ENCODE data around the gene CNN1. TPM values are rescaled to one million over a fixed set of nuclear protein-coding genes. Genes with fewer than 3 reads are reported as not detected.

Gene CNN1
- total and polyA plus RNA-seq, 2 of the 13 experiments (the other 11 are each of a cell fraction or from before 2014, with no cell fraction given): 0.70 to 1.1 TPM

DNA sequence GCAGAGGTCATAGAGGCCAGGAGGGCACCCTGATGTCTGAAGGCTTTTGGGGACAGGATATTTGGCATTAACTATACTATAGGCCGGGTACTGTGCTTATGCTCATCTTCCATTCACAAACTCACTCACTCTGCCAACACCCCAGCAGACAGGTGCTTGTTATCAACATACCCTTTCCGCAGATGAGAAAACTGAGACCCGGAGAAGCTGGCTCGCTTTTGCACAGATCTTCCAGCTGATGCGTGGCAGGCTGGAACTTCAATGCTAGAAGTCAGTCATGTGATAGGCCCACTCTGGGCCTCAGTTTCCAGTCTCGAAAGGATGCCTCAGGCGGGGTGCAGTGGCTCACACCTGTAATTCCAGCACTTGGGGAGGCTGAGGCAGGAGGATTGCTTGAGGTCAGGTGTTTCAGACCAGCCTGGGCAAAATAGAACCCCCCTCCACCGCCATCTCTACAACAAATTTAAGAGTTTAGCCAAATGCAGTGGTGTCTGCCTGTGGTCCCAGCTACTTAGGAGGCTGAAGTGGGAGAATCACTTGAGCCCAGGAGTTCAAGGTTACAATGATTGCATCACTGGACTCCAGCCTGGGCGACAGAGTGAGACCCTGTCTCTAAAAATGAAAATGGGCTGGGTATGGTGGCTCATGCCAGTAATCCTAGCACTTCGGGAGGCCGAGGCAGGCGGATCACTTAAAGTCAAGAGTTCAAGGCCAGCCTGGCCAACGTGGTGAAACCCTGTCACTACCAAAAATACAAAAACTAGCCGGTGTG lies 9.5 kb downstream of the CNN1 start (continued):
- TF ChIP-seq SRF (IDR thresholded peaks at IDR 0.05; ENCODE audit: low read depth, low read length): no peak
- TF ChIP-seq RBM22 (optimal IDR thresholded peaks at IDR 0.05; ENCODE audit: low read length): no peak
- no peak for TF ChIP-seq ZFP37 (CRISPR knock-in tag; IDR thresholded peaks at IDR 0.05; ENCODE audit: borderline replicate concordance)
- no peak for TF ChIP-seq ZNF329 (CRISPR knock-in tag; IDR thresholded peaks at IDR 0.05; ENCODE audit: low read depth)
- TF ChIP-seq ZNF567 (CRISPR knock-in tag; IDR thresholded peaks at IDR 0.05; ENCODE audit: borderline replicate concordance): no peak
- no peak for TF ChIP-seq ZNF788 (CRISPR knock-in tag; IDR thresholded peaks at IDR 0.05; ENCODE audit: borderline replicate concordance)
- TF ChIP-seq SIX1 (CRISPR knock-in tag; IDR thresholded peaks at IDR 0.05; ENCODE audit: borderline replicate concordance): no peak
- TF ChIP-seq, protein P1, sequence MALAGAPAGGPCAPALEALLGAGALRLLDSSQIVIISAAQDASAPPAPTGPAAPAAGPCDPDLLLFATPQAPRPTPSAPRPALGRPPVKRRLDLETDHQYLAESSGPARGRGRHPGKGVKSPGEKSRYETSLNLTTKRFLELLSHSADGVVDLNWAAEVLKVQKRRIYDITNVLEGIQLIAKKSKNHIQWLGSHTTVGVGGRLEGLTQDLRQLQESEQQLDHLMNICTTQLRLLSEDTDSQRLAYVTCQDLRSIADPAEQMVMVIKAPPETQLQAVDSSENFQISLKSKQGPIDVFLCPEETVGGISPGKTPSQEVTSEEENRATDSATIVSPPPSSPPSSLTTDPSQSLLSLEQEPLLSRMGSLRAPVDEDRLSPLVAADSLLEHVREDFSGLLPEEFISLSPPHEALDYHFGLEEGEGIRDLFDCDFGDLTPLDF (CRISPR knock-in tag; IDR thresholded peaks at IDR 0.05): no peak
- TF ChIP-seq, protein P2, sequence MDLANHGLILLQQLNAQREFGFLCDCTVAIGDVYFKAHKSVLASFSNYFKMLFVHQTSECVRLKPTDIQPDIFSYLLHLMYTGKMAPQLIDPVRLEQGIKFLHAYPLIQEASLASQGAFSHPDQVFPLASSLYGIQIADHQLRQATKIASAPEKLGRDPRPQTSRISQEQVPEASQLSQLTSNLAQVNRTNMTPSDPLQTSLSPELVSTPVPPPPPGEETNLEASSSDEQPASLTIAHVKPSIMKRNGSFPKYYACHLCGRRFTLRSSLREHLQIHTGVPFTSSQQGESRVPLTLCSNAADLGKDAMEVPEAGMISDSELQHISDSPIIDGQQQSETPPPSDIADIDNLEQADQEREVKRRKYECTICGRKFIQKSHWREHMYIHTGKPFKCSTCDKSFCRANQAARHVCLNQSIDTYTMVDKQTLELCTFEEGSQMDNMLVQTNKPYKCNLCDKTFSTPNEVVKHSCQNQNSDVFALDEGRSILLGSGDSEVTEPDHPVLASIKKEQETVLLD (CRISPR knock-in tag; IDR thresholded peaks at IDR 0.05; ENCODE audit: low read depth): no peak
- TF ChIP-seq CEBPB (IDR thresholded peaks at IDR 0.05; ENCODE audit: borderline replicate concordance, low read depth, low read length): peak; percentile 71
- TF ChIP-seq ZFYVE20 (CRISPR knock-in tag; IDR thresholded peaks at IDR 0.05; ENCODE audit: borderline replicate concordance, low read depth): no peak
- no peak for TF ChIP-seq ZNF337 (CRISPR knock-in tag; IDR thresholded peaks at IDR 0.05; ENCODE audit: borderline replicate concordance, low read depth)
- TF ChIP-seq, protein P3, sequence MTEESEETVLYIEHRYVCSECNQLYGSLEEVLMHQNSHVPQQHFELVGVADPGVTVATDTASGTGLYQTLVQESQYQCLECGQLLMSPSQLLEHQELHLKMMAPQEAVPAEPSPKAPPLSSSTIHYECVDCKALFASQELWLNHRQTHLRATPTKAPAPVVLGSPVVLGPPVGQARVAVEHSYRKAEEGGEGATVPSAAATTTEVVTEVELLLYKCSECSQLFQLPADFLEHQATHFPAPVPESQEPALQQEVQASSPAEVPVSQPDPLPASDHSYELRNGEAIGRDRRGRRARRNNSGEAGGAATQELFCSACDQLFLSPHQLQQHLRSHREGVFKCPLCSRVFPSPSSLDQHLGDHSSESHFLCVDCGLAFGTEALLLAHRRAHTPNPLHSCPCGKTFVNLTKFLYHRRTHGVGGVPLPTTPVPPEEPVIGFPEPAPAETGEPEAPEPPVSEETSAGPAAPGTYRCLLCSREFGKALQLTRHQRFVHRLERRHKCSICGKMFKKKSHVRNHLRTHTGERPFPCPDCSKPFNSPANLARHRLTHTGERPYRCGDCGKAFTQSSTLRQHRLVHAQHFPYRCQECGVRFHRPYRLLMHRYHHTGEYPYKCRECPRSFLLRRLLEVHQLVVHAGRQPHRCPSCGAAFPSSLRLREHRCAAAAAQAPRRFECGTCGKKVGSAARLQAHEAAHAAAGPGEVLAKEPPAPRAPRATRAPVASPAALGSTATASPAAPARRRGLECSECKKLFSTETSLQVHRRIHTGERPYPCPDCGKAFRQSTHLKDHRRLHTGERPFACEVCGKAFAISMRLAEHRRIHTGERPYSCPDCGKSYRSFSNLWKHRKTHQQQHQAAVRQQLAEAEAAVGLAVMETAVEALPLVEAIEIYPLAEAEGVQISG (CRISPR knock-in tag; IDR thresholded peaks at IDR 0.05): no peak
- TF ChIP-seq KAT2B (IDR thresholded peaks at IDR 0.05; ENCODE audit: borderline replicate concordance, low read depth, low read length): no peak
- 0 out of 2 replicates have a peak, but pooled peaks have one; percentile 38 for TF ChIP-seq KDM5B (CRISPR knock-in tag; IDR thresholded peaks at IDR 0.05; ENCODE audit: borderline replicate concordance)
- no peak for TF ChIP-seq ZNF878 (CRISPR knock-in tag; IDR thresholded peaks at IDR 0.05)
- TF ChIP-seq ZFP62 (CRISPR knock-in tag; IDR thresholded peaks at IDR 0.05): no peak
- no peak for TF ChIP-seq ATM (IDR thresholded peaks at IDR 0.05; ENCODE audit: borderline replicate concordance)
- no peak for TF ChIP-seq ERF (CRISPR knock-in tag; IDR thresholded peaks at IDR 0.05)
- TF ChIP-seq PHF21A (CRISPR knock-in tag; IDR thresholded peaks at IDR 0.05): no peak
- no peak for TF ChIP-seq KDM1A (CRISPR knock-in tag; IDR thresholded peaks at IDR 0.05)
- TF ChIP-seq ZNF629 (CRISPR knock-in tag; conservative IDR thresholded peaks at IDR 0.05): peak; percentile 79
- TF ChIP-seq ESRRA (CRISPR knock-in tag; IDR thresholded peaks at IDR 0.05; ENCODE audit: low read depth): no peak
- no peak for TF ChIP-seq ZNF879 (CRISPR knock-in tag; IDR thresholded peaks at IDR 0.05)
- no peak for TF ChIP-seq ZNF136 (CRISPR knock-in tag; IDR thresholded peaks at IDR 0.05; ENCODE audit: low read depth)
- no peak for TF ChIP-seq CBX5 (CRISPR knock-in tag; IDR thresholded peaks at IDR 0.05; ENCODE audit: borderline replicate concordance)
- no peak for TF ChIP-seq REPIN1 (CRISPR knock-in tag; IDR thresholded peaks at IDR 0.05; ENCODE audit: borderline replicate concordance, low read depth)

All from HepG2 (cell line).